ENCODE results near the gene RDH16. TPM values are rescaled to one million over a fixed set of nuclear protein-coding genes. Genes with fewer than 3 reads are reported as not detected.
"Not testable (repeated sequence)": the region's sequence is repeated elsewhere in the genome, so short reads cannot be mapped to it uniquely, and the experiment has no call there.

The RDH16 gene
- total and polyA plus RNA-seq, 2 donors, result 0.28 to 1.8 TPM

GRCh38 chr12:56980941-56981530, 23.6 kb upstream of the RDH16 start:
- DNase-seq (ENCODE audit: low read depth in 6 of 9, low spot score in 9 of 9), result no peak
- H3K9me3 ChIP-seq (ENCODE audit: control insufficient read depth in 2 of 2, insufficient read depth in 1 of 2, low read length in 1 of 2), result no peaks in the 10 kb centered on the region
- no peak overlapping the region for H3K4me3 ChIP-seq (ENCODE audit: low read length in 2 of 2)
- no peaks in the 10 kb centered on the region for H3K36me3 ChIP-seq (ENCODE audit: control insufficient read depth in 2 of 2, insufficient read depth in 2 of 2, low read length in 1 of 2)
- no peak overlapping the region for H3K27ac ChIP-seq (ENCODE audit: low read depth in 1 of 2, low read length in 1 of 2)
- H3K27me3 ChIP-seq (ENCODE audit: control insufficient read depth in 2 of 2, insufficient read depth in 1 of 2, low read length in 1 of 2), result no peaks in the 10 kb centered on the region
- 98% methylated on average over 4 of the region's 4 CpGs for WGBS
- peaks cover 0 to 4% of the 10 kb centered on the region in 2 donors for H3K4me1 ChIP-seq (ENCODE audit: control insufficient read depth in 2 of 2, insufficient read depth in 2 of 2, low read length in 2 of 2)

GRCh38 chr12:56980268-56980667, 22.9 kb upstream of the RDH16 start:
- Histone ChIP-seq H3K4me1 (ENCODE audit: control insufficient read depth in 2 of 2, insufficient read depth in 2 of 2, low read length in 2 of 2) (no peaks in the 10 kb centered on the region), H3K4me3 (ENCODE audit: low read length in 2 of 2) (no peak overlapping the region), H3K9me3 (ENCODE audit: control insufficient read depth in 2 of 2, insufficient read depth in 1 of 2, low read length in 1 of 2) (no peaks in the 10 kb centered on the region), H3K27me3 (ENCODE audit: control insufficient read depth in 2 of 2, insufficient read depth in 1 of 2, low read length in 1 of 2) (no peaks in the 10 kb centered on the region), H3K27ac (ENCODE audit: low read depth in 1 of 2, low read length in 1 of 2) (no peak overlapping the region), H3K36me3 (ENCODE audit: control insufficient read depth in 2 of 2, insufficient read depth in 2 of 2, low read length in 1 of 2) (no peaks in the 10 kb centered on the region)
- no peak for DNase-seq (ENCODE audit: low read depth in 6 of 9, low spot score in 9 of 9)
- WGBS, result 96% methylated on average over 6 of the region's 6 CpGs

- H3K4me1 ChIP-seq (ENCODE audit: control insufficient read depth in 2 of 2, insufficient read depth in 2 of 2, low read length in 2 of 2), result no peaks in the 10 kb centered on the region
- H3K9me3 ChIP-seq (ENCODE audit: control insufficient read depth in 2 of 2, insufficient read depth in 1 of 2, low read length in 1 of 2), result no peaks in the 10 kb centered on the region
- no peaks in the 10 kb centered on the region for H3K27me3 ChIP-seq (ENCODE audit: control insufficient read depth in 2 of 2, insufficient read depth in 1 of 2, low read length in 1 of 2)
- DNase-seq (ENCODE audit: low read depth in 6 of 9, low spot score in 9 of 9), result no peak
- H3K27ac ChIP-seq (ENCODE audit: low read depth in 1 of 2, low read length in 1 of 2), result no peak overlapping the region
- WGBS, result 98% methylated on average over 3 of the region's 3 CpGs
- no peak overlapping the region for H3K4me3 ChIP-seq (ENCODE audit: low read length in 2 of 2)
- no peaks in the 10 kb centered on the region for H3K36me3 ChIP-seq (ENCODE audit: control insufficient read depth in 2 of 2, insufficient read depth in 2 of 2, low read length in 1 of 2)
Measured at GRCh38 chr12:56979628-56980027, 22.2 kb upstream of the RDH16 start.

DNA sequence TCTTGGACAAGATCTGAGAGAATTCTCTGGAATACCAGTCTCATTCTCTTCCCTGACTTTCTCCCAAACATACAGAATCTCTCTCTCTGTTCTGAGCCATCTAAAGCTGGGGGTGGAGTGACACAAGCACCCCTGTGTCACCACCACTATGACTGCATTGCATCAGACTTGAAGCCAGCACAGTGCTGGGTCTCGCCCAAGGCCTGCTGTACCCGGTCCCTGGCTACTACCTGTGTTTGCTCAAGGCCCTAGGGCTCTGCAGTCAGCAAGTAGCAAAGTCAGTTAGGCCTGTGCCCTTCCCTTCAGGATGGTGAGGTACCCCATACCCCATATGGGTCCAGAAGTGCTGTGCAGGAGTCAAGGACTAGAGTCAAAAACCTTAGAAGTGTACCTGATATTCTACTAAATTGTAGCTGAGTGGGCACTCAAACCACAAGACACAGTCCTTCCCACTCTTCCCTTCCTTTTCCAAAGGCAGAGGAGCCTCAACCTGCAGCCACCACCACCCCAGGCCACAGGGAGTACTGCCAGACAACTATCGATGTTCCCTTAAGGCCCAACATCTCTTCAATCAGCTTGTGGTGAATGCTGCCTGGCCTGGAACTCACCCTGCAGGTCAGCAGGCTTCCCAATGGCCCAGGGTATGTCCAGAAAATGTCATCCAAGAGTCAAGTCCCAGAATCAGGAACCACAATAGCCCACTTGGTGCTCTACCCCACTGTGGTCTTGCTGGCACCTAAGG, 21.2 kb upstream of the RDH16 start:
- H3K9me3 ChIP-seq (ENCODE audit: control insufficient read depth in 2 of 2, insufficient read depth in 1 of 2, low read length in 1 of 2), result no peaks in the 10 kb centered on the region
- H3K4me3 ChIP-seq (ENCODE audit: low read length in 2 of 2), result no peak overlapping the region
- no peaks in the 10 kb centered on the region for H3K4me1 ChIP-seq (ENCODE audit: control insufficient read depth in 2 of 2, insufficient read depth in 2 of 2, low read length in 2 of 2)
- no peaks in the 10 kb centered on the region for H3K36me3 ChIP-seq (ENCODE audit: control insufficient read depth in 2 of 2, insufficient read depth in 2 of 2, low read length in 1 of 2)
- 97% methylated on average over 3 of the region's 3 CpGs for WGBS
- H3K27ac ChIP-seq (ENCODE audit: low read depth in 1 of 2, low read length in 1 of 2), result no peak overlapping the region
- DNase-seq (ENCODE audit: low read depth in 6 of 9, low spot score in 9 of 9), result no peak
- H3K27me3 ChIP-seq (ENCODE audit: control insufficient read depth in 2 of 2, insufficient read depth in 1 of 2, low read length in 1 of 2), result no peaks in the 10 kb centered on the region

DNA sequence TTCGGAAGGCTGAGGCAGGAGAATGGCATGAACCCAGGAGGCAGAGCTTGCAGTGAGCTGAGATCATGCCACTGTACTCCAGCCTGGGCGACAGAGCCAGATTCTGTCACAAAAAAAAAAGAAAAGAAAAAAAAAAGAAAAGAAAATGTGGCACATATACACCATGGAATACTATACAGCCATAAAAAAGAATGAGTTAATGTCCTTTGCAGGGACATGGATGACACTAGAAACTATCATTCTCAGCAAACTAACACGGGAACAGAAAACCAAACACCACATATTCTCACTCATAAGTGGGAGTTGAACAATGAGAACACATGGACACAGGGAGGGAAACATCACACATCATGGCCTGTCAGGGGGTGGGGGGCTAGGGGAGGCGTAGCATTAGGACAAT, 20.0 kb upstream of the RDH16 start:
- H3K4me1 ChIP-seq (ENCODE audit: control insufficient read depth in 2 of 2, insufficient read depth in 2 of 2, low read length in 2 of 2); H3K27me3 ChIP-seq (ENCODE audit: control insufficient read depth in 2 of 2, insufficient read depth in 1 of 2, low read length in 1 of 2); H3K36me3 ChIP-seq (ENCODE audit: control insufficient read depth in 2 of 2, insufficient read depth in 2 of 2, low read length in 1 of 2); H3K4me3 ChIP-seq (ENCODE audit: low read length in 2 of 2); H3K27ac ChIP-seq (ENCODE audit: low read depth in 1 of 2, low read length in 1 of 2); H3K9me3 ChIP-seq (ENCODE audit: control insufficient read depth in 2 of 2, insufficient read depth in 1 of 2, low read length in 1 of 2); DNase-seq (ENCODE audit: low read depth in 6 of 9, low spot score in 9 of 9): not testable (repeated sequence)
- WGBS, result 98% methylated on average over 4 of the region's 4 CpGs

- not testable (repeated sequence) for H3K9me3 ChIP-seq (ENCODE audit: control insufficient read depth in 2 of 2, insufficient read depth in 1 of 2, low read length in 1 of 2); H3K27me3 ChIP-seq (ENCODE audit: control insufficient read depth in 2 of 2, insufficient read depth in 1 of 2, low read length in 1 of 2); H3K4me1 ChIP-seq (ENCODE audit: control insufficient read depth in 2 of 2, insufficient read depth in 2 of 2, low read length in 2 of 2); H3K4me3 ChIP-seq (ENCODE audit: low read length in 2 of 2); DNase-seq (ENCODE audit: low read depth in 6 of 9, low spot score in 9 of 9); H3K27ac ChIP-seq (ENCODE audit: low read depth in 1 of 2, low read length in 1 of 2); H3K36me3 ChIP-seq (ENCODE audit: control insufficient read depth in 2 of 2, insufficient read depth in 2 of 2, low read length in 1 of 2)
- WGBS, result 94% methylated on average over 3 of the region's 3 CpGs
Measured at GRCh38 chr12:56974224-56974623, 16.8 kb upstream of the RDH16 start.

- not testable (repeated sequence) for H3K27ac ChIP-seq (ENCODE audit: low read depth in 1 of 2, low read length in 1 of 2); H3K9me3 ChIP-seq (ENCODE audit: control insufficient read depth in 2 of 2, insufficient read depth in 1 of 2, low read length in 1 of 2); H3K36me3 ChIP-seq (ENCODE audit: control insufficient read depth in 2 of 2, insufficient read depth in 2 of 2, low read length in 1 of 2); DNase-seq (ENCODE audit: low read depth in 6 of 9, low spot score in 9 of 9); H3K4me3 ChIP-seq (ENCODE audit: low read length in 2 of 2); H3K27me3 ChIP-seq (ENCODE audit: control insufficient read depth in 2 of 2, insufficient read depth in 1 of 2, low read length in 1 of 2); H3K4me1 ChIP-seq (ENCODE audit: control insufficient read depth in 2 of 2, insufficient read depth in 2 of 2, low read length in 2 of 2)
- 56% methylated on average over 6 of the region's 6 CpGs for WGBS
Measured at GRCh38 chr12:56968910-56969309, 11.5 kb upstream of the RDH16 start.

DNA sequence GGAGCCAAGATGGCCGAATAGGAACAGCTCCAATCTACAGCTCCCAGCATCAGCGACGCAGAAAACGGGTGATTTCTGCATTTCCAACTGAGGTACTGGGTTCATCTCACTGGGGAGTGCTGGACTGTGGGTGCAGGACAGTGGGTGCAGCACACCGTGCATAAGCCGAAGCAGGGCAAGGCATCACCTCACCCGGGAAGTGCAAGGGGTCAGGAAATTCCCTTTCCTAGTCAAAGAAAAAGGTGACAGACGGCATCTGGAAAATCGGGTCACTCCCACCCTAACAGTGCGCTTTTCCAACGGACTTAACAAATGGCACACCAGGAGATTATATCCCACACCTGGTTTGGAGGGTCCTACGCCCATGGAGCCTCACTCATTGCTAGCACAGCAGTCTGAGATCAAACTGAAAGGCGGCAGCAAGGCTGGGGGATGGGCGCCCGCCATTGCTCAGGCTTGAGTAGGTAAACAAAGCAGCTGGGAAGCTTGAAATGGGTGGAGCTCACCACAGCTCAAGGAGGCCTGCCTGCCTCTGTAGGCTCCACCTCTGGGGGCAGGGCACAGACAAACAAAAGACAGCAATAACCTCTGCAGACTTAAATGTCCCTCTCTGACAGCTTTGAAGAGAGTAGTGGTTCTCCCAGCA, 8.7 kb upstream of the RDH16 start:
- H3K4me3 ChIP-seq (ENCODE audit: low read length in 2 of 2); H3K27ac ChIP-seq (ENCODE audit: low read depth in 1 of 2, low read length in 1 of 2); DNase-seq (ENCODE audit: low read depth in 6 of 9, low spot score in 9 of 9); H3K9me3 ChIP-seq (ENCODE audit: control insufficient read depth in 2 of 2, insufficient read depth in 1 of 2, low read length in 1 of 2); H3K36me3 ChIP-seq (ENCODE audit: control insufficient read depth in 2 of 2, insufficient read depth in 2 of 2, low read length in 1 of 2); H3K4me1 ChIP-seq (ENCODE audit: control insufficient read depth in 2 of 2, insufficient read depth in 2 of 2, low read length in 2 of 2); H3K27me3 ChIP-seq (ENCODE audit: control insufficient read depth in 2 of 2, insufficient read depth in 1 of 2, low read length in 1 of 2): not testable (repeated sequence)
- 97% methylated on average over 15 of the region's 15 CpGs for WGBS

- WGBS, result over 99% methylated on average over 4 of the region's 4 CpGs
- not testable (repeated sequence) for H3K36me3 ChIP-seq (ENCODE audit: control insufficient read depth in 2 of 2, insufficient read depth in 2 of 2, low read length in 1 of 2); DNase-seq (ENCODE audit: low read depth in 6 of 9, low spot score in 9 of 9); H3K27me3 ChIP-seq (ENCODE audit: control insufficient read depth in 2 of 2, insufficient read depth in 1 of 2, low read length in 1 of 2); H3K4me1 ChIP-seq (ENCODE audit: control insufficient read depth in 2 of 2, insufficient read depth in 2 of 2, low read length in 2 of 2); H3K4me3 ChIP-seq (ENCODE audit: low read length in 2 of 2); H3K27ac ChIP-seq (ENCODE audit: low read depth in 1 of 2, low read length in 1 of 2); H3K9me3 ChIP-seq (ENCODE audit: control insufficient read depth in 2 of 2, insufficient read depth in 1 of 2, low read length in 1 of 2)
Measured at GRCh38 chr12:56965124-56965523, 7.7 kb upstream of the RDH16 start.

Measured in thymus (tissue), 11 donors.